ENCODE results near the gene HMCES.

- TF ChIP-seq, protein P1, sequence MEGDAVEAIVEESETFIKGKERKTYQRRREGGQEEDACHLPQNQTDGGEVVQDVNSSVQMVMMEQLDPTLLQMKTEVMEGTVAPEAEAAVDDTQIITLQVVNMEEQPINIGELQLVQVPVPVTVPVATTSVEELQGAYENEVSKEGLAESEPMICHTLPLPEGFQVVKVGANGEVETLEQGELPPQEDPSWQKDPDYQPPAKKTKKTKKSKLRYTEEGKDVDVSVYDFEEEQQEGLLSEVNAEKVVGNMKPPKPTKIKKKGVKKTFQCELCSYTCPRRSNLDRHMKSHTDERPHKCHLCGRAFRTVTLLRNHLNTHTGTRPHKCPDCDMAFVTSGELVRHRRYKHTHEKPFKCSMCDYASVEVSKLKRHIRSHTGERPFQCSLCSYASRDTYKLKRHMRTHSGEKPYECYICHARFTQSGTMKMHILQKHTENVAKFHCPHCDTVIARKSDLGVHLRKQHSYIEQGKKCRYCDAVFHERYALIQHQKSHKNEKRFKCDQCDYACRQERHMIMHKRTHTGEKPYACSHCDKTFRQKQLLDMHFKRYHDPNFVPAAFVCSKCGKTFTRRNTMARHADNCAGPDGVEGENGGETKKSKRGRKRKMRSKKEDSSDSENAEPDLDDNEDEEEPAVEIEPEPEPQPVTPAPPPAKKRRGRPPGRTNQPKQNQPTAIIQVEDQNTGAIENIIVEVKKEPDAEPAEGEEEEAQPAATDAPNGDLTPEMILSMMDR (IDR thresholded peaks at IDR 0.05; ENCODE audit: borderline replicate concordance, extremely low read depth, low read length, poor library complexity, severe bottlenecking) = no peak
- no peak for TF ChIP-seq EZH2 (IDR thresholded peaks at IDR 0.05; ENCODE audit: borderline replicate concordance, low read depth, low read length, severe bottlenecking)
Observed at GRCh38 chr3:129280183-129280582, 1.5 kb downstream of the HMCES start.
